HEK293T (cell line): Measurements from ENCODE around the gene NRDC.

Experiments used
- BHLHE40 ChIP-seq: fragments of 450-650 bp; IDR thresholded peaks from 2 replicates; pipeline ENCODE4 v1.6.1; 2016; ENCODE audit warnings: mild to moderate bottlenecking, moderate library complexity, borderline replicate concordance
- FOXA1 ChIP-seq: fragments of 450-650 bp; IDR thresholded peaks from 2 replicates; pipeline ENCODE4 v1.6.1; 2016; ENCODE audit warnings: mild to moderate bottlenecking
- NFRKB ChIP-seq: fragments of 450-650 bp; IDR thresholded peaks from 2 replicates; pipeline ENCODE4 v1.6.1; 2016; ENCODE audit warnings: mild to moderate bottlenecking, moderate library complexity
- SUZ12 ChIP-seq: fragments of 450-650 bp; IDR thresholded peaks from 2 replicates; pipeline ENCODE4 v1.6.1; 2016; ENCODE audit warnings: mild to moderate bottlenecking

- TF ChIP-seq NFRKB, result no peak
- TF ChIP-seq FOXA1, result no peak
- TF ChIP-seq BHLHE40, result no peak
- TF ChIP-seq SUZ12, result no peak
Observed at GRCh38 chr1:51814513-51814912, 64.0 kb downstream of the NRDC start.
